Lung (tissue), 12 donors: ENCODE measurements around the gene MVB12B. TPM values are rescaled to one million over a fixed set of nuclear protein-coding genes. Genes with fewer than 3 reads are reported as not detected.

Experiments used
- ATAC-seq: fragments of 200-7000 bp; cut with Tn5 transposase; one replicate; pipeline ENCODE4 v1.9.1; 2020; ENCODE audit warnings: moderate number of reproducible peaks; ENCODE audit not compliant: insufficient read depth, low FRiP score
- DNase-seq, 3 donors: peaks; one replicate each; pipeline ENCODE4 v3.0.0-alpha.2; 2013 to 2017
- H3K27ac ChIP-seq, 2 donors: one replicate each; pipeline ENCODE4 v1.5.1; 2013; ENCODE audit warnings: mild to moderate bottlenecking in 2 of 2, moderate library complexity in 2 of 2, control low read depth in 1 of 2, inconsistent platforms in 1 of 2, low read depth in 1 of 2, low read length in 1 of 2
- H3K27me3 ChIP-seq, 3 donors: one replicate each; pipeline ENCODE4 v1.5.1; 2013; ENCODE audit warnings: low read length in 2 of 3; ENCODE audit not compliant: control insufficient read depth in 3 of 3, insufficient read depth in 3 of 3
- H3K36me3 ChIP-seq, 4 donors: one replicate each; pipeline ENCODE4 v1.5.1; 2013; ENCODE audit warnings: low read length in 4 of 4, mild to moderate bottlenecking in 1 of 4, moderate library complexity in 1 of 4; ENCODE audit not compliant: control insufficient read depth in 4 of 4, insufficient read depth in 4 of 4
- H3K4me1 ChIP-seq, 5 donors: one replicate each; pipeline ENCODE4 v1.5.1; 2013; ENCODE audit warnings: low read length in 5 of 5, mild to moderate bottlenecking in 2 of 5, moderate library complexity in 1 of 5; ENCODE audit not compliant: control insufficient read depth in 5 of 5, insufficient read depth in 5 of 5
- H3K4me3 ChIP-seq: one replicate; pipeline ENCODE4 v1.5.1; 2013; ENCODE audit warnings: mild to moderate bottlenecking, control low read depth, moderate library complexity
- H3K9ac ChIP-seq, 2 donors: one replicate each; pipeline ENCODE4 v1.5.1; 2013; ENCODE audit warnings: low read length in 2 of 2, control low read depth in 1 of 2; ENCODE audit not compliant: insufficient read depth in 1 of 2
- H3K9me3 ChIP-seq, 4 donors: one replicate each; pipeline ENCODE4 v1.5.1; 2013; ENCODE audit warnings: low read length in 3 of 4, mild to moderate bottlenecking in 1 of 4, moderate library complexity in 1 of 4; ENCODE audit not compliant: control insufficient read depth in 4 of 4, insufficient read depth in 3 of 4
- WGBS, 2 donors: extraction: QIAGEN DNeasy Blood & Tissue Kit; methylation state at CpG; one replicate each; pipeline ENCODE4 v1.1.7; 2013; 5-methylcytosine and 5-hydroxymethylcytosine counted together
- polyA plus RNA-seq, 2 donors: library from polyadenylated mRNA; stranded (reverse); fragments of 200-250 nt; gene quantifications; one replicate each; pipeline ENCODE4 v1.2.1, GENCODE V29; 2013
- total RNA-seq, 2 donors: library from RNA; depleted of rRNA in 1 of 2; stranded (reverse); fragments of >200 nt in 1 of 2; gene quantifications; one replicate each; pipeline ENCODE4 v1.2.1, GENCODE V29; 2014 to 2021
- TF ChIP-seq, protein P1 (sequence below): IDR thresholded peaks from 2 replicates; pipeline ENCODE4 v1.5.1; 2012; ENCODE audit warnings: mild to moderate bottlenecking; ENCODE audit errors: control extremely low read depth, extremely low read depth
- donor health status: control.
- donor health status: control.
- donor health status: Bipolar disorder and iron deficiency.
- donor health status: healthy.
- donor health status: DM: yes; HTN: yes; CAD: no.

Gene MVB12B
- total and polyA plus RNA-seq, 4 donors: 9.5 to 33.6 (median 16.5) TPM

DNA sequence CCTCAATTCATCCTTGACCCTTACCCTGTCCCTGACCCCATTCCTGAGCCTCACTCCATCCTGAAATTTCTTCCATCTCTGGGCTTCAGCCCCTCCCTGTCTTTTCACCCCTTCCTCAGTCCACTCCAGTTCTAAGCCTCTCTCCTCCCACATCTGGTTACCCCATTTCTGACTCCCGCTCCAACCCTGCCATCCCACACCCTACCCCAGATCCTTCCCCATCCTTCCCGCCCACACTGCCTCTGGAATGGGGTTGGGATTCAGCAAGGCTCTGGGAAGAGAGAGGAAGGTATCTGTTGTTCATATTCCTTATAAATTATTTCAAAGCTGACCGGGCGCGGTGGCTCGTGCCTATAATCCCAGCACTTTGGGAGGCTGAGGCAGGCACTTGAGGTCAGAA, 29.9 kb upstream of the MVB12B start:
- TF ChIP-seq, protein P1, sequence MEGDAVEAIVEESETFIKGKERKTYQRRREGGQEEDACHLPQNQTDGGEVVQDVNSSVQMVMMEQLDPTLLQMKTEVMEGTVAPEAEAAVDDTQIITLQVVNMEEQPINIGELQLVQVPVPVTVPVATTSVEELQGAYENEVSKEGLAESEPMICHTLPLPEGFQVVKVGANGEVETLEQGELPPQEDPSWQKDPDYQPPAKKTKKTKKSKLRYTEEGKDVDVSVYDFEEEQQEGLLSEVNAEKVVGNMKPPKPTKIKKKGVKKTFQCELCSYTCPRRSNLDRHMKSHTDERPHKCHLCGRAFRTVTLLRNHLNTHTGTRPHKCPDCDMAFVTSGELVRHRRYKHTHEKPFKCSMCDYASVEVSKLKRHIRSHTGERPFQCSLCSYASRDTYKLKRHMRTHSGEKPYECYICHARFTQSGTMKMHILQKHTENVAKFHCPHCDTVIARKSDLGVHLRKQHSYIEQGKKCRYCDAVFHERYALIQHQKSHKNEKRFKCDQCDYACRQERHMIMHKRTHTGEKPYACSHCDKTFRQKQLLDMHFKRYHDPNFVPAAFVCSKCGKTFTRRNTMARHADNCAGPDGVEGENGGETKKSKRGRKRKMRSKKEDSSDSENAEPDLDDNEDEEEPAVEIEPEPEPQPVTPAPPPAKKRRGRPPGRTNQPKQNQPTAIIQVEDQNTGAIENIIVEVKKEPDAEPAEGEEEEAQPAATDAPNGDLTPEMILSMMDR: no peak
- WGBS, 2 donors: 87 to 97% methylated on average over 6 of the region's 6 CpGs
- Histone ChIP-seq H3K4me1 (peaks cover 0 to 13% (median 0%) of the 10 kb centered on the region in 5 donors), H3K9ac (no peak overlapping the region), H3K27ac (no peak overlapping the region), H3K27me3 (peaks cover 0 to 2% (median 0%) of the 10 kb centered on the region in 3 donors), H3K9me3 (peaks cover 0 to 2% (median 0%) of the 10 kb centered on the region in 4 donors), H3K36me3 (no peaks in the 10 kb centered on the region), H3K4me3 (no peak overlapping the region)
- DNase-seq (no peak), ATAC-seq (no peak)

DNA sequence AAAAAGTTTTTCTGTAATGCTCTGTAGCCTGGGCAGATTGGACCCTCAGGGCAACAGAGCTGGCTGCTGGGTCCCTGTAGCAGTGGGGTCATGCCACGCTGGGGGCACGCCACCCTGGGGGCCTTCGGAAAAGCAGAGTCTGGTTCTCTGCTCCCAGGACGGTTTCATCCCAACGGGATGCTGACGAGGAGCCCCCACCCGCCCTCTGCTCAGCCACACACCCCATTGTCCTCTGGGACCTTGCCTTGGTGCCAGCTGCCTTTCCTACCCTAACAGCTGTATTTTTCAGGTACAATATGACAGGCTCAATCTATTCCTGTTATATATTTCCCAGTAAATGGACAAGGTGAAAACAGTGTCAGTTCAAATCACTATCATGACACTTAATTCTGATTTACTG, 29.0 kb upstream of the MVB12B start:
- no peak overlapping the region for H3K27ac ChIP-seq
- WGBS, 2 donors: 87 to 89% methylated on average over 7 of the region's 7 CpGs
- TF ChIP-seq, protein P1: no peak
- ATAC-seq (no peak), DNase-seq (no peak)
- H3K27me3 ChIP-seq: peaks cover 0 to 2% (median 0%) of the 10 kb centered on the region in 3 donors
- peaks cover 0 to under 1% (median 0%) of the 10 kb centered on the region in 4 donors for H3K9me3 ChIP-seq
- no peak overlapping the region for H3K4me3 ChIP-seq
- H3K36me3 ChIP-seq: no peaks in the 10 kb centered on the region
- H3K4me1 ChIP-seq: peaks cover 0 to 13% (median 0%) of the 10 kb centered on the region in 5 donors
- no peak overlapping the region for H3K9ac ChIP-seq

DNA sequence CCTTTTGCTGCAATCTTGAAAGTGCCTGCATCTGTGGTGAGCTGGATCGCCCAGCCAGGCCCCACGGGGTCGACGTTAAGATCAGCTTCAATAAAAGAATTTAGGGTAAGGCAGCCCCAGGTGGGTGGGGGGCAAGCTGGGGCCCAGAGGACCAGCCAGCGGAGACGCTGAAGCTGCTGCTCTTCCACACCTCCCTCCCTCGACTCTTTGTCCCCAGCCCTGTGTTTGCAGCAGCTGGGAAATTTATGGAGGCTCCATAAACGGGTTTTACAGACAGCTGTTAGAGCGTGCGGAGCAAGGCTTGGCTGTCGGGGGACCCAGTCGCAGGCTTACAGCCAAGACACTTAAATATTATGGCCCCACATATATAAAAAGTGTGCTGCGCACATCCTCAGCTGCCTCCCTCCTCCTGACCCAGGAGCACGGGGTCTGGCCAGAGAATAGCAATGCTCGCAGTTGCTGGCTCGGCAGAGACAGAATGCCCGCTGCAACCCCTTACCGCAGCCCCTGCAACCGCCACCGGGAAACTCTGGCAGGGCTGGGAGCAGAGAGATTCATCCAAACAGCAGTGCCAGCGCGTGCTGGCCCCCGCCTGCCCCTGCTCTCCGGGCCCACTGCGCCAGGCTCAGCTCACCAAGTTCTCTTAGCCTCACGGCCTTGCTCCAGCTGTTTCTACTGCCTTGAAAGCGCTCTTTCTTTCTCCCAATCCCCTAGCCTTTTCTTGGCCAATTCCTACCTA, 28.4 kb upstream of the MVB12B start:
- no peak overlapping the region for H3K4me3 ChIP-seq
- DNase-seq (peak; percentile 72 to 86 (median 83)), ATAC-seq (no peak)
- H3K4me1 ChIP-seq: peaks cover 0 to 13% (median 0%) of the 10 kb centered on the region in 5 donors
- no peaks in the 10 kb centered on the region for H3K36me3 ChIP-seq
- H3K27ac ChIP-seq: no peak overlapping the region
- TF ChIP-seq, protein P1: no peak
- no peaks in the 10 kb centered on the region for H3K9me3 ChIP-seq
- H3K9ac ChIP-seq: no peak overlapping the region
- 71 to 73% methylated on average over 27 of the region's 27 CpGs for WGBS, 2 donors
- H3K27me3 ChIP-seq: peaks cover 0 to 2% (median 0%) of the 10 kb centered on the region in 3 donors
